NCI-H1694 treated with DMSO at 0.1 percent for 48 hours (cell line): ENCODE results near the gene MICAL3.

Experiments
- DNase-seq: peaks from one replicate; lab custom pipeline; 2025; lab: John Stamatoyannopoulos, UW

MICAL3 gene

GRCh38 chr22:17753401-17753989 lies 270.9 kb downstream of the MICAL3 start:
- no peak for DNase-seq

- DNase-seq: no peak
These were observed 272.8 kb downstream of the MICAL3 start for GRCh38 chr22:17751596-17751995.

- no peak for DNase-seq
These were observed 274.6 kb downstream of the MICAL3 start for GRCh38 chr22:17749605-17750395.

GRCh38 chr22:17748555-17749353 lies 275.6 kb downstream of the MICAL3 start:
- DNase-seq: no peak

GRCh38 chr22:17746916-17747315 lies 277.4 kb downstream of the MICAL3 start:
- no peak for DNase-seq

GRCh38 chr22:17744430-17744829 lies 279.9 kb downstream of the MICAL3 start:
- no peak for DNase-seq

- no peak for DNase-seq
These were observed 280.5 kb downstream of the MICAL3 start for GRCh38 chr22:17743661-17744411.

GRCh38 chr22:17742527-17742902 lies 281.8 kb downstream of the MICAL3 start:
- peak; percentile 27 for DNase-seq

- DNase-seq: no peak
These were observed 282.4 kb downstream of the MICAL3 start for GRCh38 chr22:17741866-17742526.

GRCh38 chr22:17739196-17739975 lies 285.0 kb downstream of the MICAL3 start:
- no peak for DNase-seq

- DNase-seq: no peak
These were observed 285.8 kb downstream of the MICAL3 start for GRCh38 chr22:17738386-17739128.
